Measurements from ENCODE around the gene THOC2.
"Not testable (repeated sequence)": the region's sequence is repeated elsewhere in the genome, so short reads cannot be mapped to it uniquely, and the experiment has no call there.

Gene THOC2

DNA sequence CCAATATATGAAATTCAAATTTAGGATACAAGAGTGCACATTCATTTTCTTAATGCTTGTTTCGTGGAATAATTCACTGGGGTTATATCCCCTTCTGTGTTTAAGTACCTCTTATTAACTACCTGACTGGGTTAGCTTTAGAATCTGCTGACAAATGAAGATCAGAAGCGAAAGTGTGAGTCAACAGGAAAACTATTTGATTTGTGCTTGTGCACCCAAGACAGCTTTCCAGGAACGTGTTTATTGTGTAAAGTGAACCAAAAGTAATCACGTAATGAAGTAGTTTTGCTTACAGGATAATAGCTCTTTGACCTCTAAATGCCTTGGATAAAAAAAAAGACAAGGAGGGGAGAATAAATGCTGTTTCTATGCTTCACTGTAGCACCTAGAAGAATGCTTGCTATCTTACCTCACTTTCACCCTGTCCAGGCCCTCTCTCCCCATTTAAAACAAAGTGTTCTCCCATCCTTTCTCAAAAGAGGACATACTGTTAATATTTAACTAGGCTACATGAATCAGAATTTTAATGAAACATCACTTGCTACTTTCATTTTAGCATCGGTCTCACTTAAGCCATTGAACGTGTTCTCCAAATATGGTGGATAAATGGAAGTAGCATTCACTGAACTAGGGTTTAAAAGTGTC lies 141.9 kb downstream of the THOC2 start:
- H3K4me1 ChIP-seq (ENCODE audit: control insufficient read depth in 1 of 2, insufficient read depth in 2 of 2, low read length in 2 of 2) = no peaks in the 10 kb centered on the region
- H3K27ac ChIP-seq (ENCODE audit: low read depth, low read length) = no peak overlapping the region
- H3K27me3 ChIP-seq (ENCODE audit: control insufficient read depth in 1 of 2, insufficient read depth in 2 of 2, low read length in 2 of 2) = no peaks in the 10 kb centered on the region

DNA sequence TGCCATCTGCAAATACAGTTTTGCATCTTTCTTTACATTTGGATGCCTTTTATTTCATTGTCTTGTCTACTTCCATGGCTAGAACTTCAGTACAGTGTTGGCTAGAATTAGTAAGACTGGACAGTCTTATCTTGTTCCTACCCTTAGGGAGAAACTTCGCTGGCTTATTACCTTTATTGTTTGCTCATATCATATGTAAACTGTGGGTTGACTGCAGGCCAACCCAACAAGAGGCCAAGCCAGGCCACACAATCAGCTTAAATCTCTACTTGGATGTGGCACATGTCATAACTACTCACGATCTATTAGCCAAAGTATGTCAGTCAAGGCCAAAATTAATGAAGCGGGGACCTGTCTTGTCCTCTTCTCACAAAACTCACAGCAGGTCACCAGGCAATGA lies 144.1 kb downstream of the THOC2 start:
- no peaks in the 10 kb centered on the region for H3K36me3 ChIP-seq (ENCODE audit: control insufficient read depth in 1 of 2, insufficient read depth in 2 of 2, low read length in 2 of 2)
- no peak overlapping the region for H3K27ac ChIP-seq (ENCODE audit: low read depth, low read length)
- no peak overlapping the region for H3K9ac ChIP-seq (ENCODE audit: low read depth in 1 of 2, low read length in 2 of 2)
- no peaks in the 10 kb centered on the region for H3K27me3 ChIP-seq (ENCODE audit: control insufficient read depth in 1 of 2, insufficient read depth in 2 of 2, low read length in 2 of 2)
- H3K4me3 ChIP-seq (ENCODE audit: low read depth in 1 of 2, low read length in 2 of 2) = no peak overlapping the region
- no peaks in the 10 kb centered on the region for H3K4me1 ChIP-seq (ENCODE audit: control insufficient read depth in 1 of 2, insufficient read depth in 2 of 2, low read length in 2 of 2)
- no peaks in the 10 kb centered on the region for H3K9me3 ChIP-seq (ENCODE audit: control insufficient read depth in 1 of 2, low read length in 2 of 2)

More for the DNA sequence above, 141.9 kb downstream of the THOC2 start:
- H3K9me3 ChIP-seq (ENCODE audit: control insufficient read depth in 1 of 2, low read length in 2 of 2) = no peaks in the 10 kb centered on the region
- H3K9ac ChIP-seq (ENCODE audit: low read depth in 1 of 2, low read length in 2 of 2) = no peak overlapping the region
- H3K36me3 ChIP-seq (ENCODE audit: control insufficient read depth in 1 of 2, insufficient read depth in 2 of 2, low read length in 2 of 2) = no peaks in the 10 kb centered on the region
- H3K4me3 ChIP-seq (ENCODE audit: low read depth in 1 of 2, low read length in 2 of 2) = no peak overlapping the region

DNA sequence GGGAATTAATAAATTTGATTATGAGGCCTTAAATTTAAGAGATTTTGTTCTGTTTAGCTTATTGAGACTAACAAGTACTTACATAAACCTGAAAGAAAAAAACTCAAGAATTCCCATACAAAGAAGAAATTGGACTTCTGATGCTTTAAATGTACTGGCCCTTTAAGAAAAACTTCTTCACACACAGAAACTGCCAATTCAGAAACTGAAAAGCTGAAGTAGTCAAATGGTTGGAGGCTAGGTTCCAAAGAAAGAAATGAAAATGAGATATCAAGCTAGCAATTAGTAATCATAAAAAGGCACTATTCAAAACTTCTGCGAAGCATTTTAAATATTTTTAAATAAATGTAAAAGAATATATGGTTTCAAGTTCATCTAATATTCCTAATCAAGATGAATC lies 151.3 kb downstream of the THOC2 start:
- Histone ChIP-seq H3K9me3 (ENCODE audit: control insufficient read depth in 1 of 2, low read length in 2 of 2) (no peaks in the 10 kb centered on the region), H3K9ac (ENCODE audit: low read depth in 1 of 2, low read length in 2 of 2) (no peak overlapping the region), H3K4me1 (ENCODE audit: control insufficient read depth in 1 of 2, insufficient read depth in 2 of 2, low read length in 2 of 2) (no peaks in the 10 kb centered on the region), H3K4me3 (ENCODE audit: low read depth in 1 of 2, low read length in 2 of 2) (no peak overlapping the region), H3K36me3 (ENCODE audit: control insufficient read depth in 1 of 2, insufficient read depth in 2 of 2, low read length in 2 of 2) (no peaks in the 10 kb centered on the region), H3K27ac (ENCODE audit: low read depth, low read length) (no peak overlapping the region), H3K27me3 (ENCODE audit: control insufficient read depth in 1 of 2, insufficient read depth in 2 of 2, low read length in 2 of 2) (no peaks in the 10 kb centered on the region)

DNA sequence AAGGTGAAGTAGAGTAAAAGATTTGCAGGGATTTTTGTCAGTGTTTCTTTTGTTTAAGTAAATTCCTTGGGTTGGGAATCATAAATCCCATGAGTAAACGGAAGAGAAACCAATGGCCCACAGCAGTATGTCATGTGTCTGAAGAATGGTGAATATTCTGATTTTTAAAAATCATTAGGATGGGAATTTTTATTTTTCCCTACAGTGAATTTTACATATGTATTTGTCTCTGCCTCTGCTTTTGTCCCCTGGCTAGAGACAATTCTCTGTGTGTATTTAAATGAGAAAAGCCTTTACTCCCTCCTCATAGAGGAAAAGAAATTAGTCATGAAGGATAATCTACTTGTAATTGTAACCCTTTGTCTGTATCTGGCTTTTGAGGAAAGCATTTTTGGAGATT lies 152.1 kb downstream of the THOC2 start:
- no peak overlapping the region for H3K4me3 ChIP-seq (ENCODE audit: low read depth in 1 of 2, low read length in 2 of 2)
- H3K27me3 ChIP-seq (ENCODE audit: control insufficient read depth in 1 of 2, insufficient read depth in 2 of 2, low read length in 2 of 2) = no peaks in the 10 kb centered on the region
- H3K4me1 ChIP-seq (ENCODE audit: control insufficient read depth in 1 of 2, insufficient read depth in 2 of 2, low read length in 2 of 2) = no peaks in the 10 kb centered on the region
- H3K9ac ChIP-seq (ENCODE audit: low read depth in 1 of 2, low read length in 2 of 2) = no peak overlapping the region
- no peaks in the 10 kb centered on the region for H3K9me3 ChIP-seq (ENCODE audit: control insufficient read depth in 1 of 2, low read length in 2 of 2)
- no peaks in the 10 kb centered on the region for H3K36me3 ChIP-seq (ENCODE audit: control insufficient read depth in 1 of 2, insufficient read depth in 2 of 2, low read length in 2 of 2)
- no peak overlapping the region for H3K27ac ChIP-seq (ENCODE audit: low read depth, low read length)

DNA sequence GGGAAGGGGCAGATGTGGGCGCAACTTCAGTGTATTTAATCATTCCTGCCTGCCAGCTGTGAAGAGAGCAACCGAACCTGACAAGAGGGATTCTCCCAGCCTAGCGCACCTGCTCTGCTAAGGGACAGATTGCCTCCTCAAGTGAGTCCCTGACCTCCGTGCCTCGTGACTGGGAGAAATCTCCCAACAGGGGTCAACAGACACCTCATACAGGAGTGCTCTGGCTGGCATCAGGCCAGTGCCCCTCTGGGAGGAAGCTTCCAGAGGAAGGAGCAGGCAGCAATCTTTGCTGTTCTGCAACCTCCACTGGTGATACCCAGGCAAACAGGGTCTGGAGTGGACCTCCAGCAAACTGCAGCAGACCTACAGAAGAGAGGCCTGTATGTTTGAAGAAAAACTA lies 158.8 kb downstream of the THOC2 start:
- H3K9ac ChIP-seq (ENCODE audit: low read depth in 1 of 2, low read length in 2 of 2); H3K27me3 ChIP-seq (ENCODE audit: control insufficient read depth in 1 of 2, insufficient read depth in 2 of 2, low read length in 2 of 2); H3K36me3 ChIP-seq (ENCODE audit: control insufficient read depth in 1 of 2, insufficient read depth in 2 of 2, low read length in 2 of 2); H3K4me1 ChIP-seq (ENCODE audit: control insufficient read depth in 1 of 2, insufficient read depth in 2 of 2, low read length in 2 of 2); H3K4me3 ChIP-seq (ENCODE audit: low read depth in 1 of 2, low read length in 2 of 2); H3K9me3 ChIP-seq (ENCODE audit: control insufficient read depth in 1 of 2, low read length in 2 of 2); H3K27ac ChIP-seq (ENCODE audit: low read depth, low read length): not testable (repeated sequence)

DNA sequence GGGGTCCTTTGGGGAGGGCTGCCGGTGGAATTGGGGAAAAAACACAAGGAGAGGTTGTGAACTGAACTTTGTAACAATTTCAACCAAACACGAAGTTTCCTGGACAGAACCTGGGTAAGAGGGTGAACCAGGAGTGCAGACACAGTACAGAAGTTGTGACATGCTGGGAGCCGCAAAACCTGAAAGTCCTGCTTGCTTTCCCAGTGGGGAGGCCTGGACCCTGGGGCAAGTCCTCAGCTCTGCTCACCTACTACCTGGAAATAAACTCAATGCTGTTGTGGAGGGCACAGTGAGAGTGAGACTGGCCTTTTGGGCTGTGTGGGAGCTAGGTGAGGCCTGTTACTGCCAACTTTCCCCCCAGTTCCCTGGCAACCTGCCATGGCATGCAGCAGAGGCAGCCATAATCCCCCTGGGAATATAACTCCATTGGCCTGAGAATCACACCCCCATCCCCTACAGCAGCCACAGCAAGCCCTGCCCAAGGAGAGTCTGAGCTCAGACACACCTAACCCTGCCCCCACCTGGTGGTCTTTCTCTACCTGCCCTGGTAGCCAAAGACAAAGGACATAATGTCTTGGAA lies 162.8 kb downstream of the THOC2 start:
- no peaks in the 10 kb centered on the region for H3K9me3 ChIP-seq (ENCODE audit: control insufficient read depth in 1 of 2, low read length in 2 of 2)

DNA sequence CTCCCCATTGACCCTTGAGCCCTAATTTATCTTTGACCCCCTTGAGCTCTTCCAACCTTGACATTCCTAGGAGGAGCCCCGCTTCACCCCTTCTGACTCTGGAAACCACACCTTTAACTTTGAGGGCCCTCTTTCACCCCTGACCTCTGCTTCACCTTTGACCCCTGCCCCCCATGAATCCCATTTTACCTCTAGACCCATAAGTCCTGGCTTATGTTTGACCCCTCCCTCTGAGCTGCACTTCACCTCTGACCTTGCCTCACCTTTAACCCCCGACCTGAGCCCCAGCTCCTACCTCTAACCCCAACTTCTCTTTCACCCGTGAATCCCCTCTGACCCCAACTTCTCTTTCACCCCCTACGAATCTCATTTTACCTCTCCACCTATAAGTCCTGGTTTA lies 169.7 kb downstream of the THOC2 start:
- Histone ChIP-seq H3K27ac (ENCODE audit: low read depth, low read length) (no peak overlapping the region), H3K36me3 (ENCODE audit: control insufficient read depth in 1 of 2, insufficient read depth in 2 of 2, low read length in 2 of 2) (no peaks in the 10 kb centered on the region), H3K9ac (ENCODE audit: low read depth in 1 of 2, low read length in 2 of 2) (no peak overlapping the region), H3K9me3 (ENCODE audit: control insufficient read depth in 1 of 2, low read length in 2 of 2) (no peaks in the 10 kb centered on the region), H3K4me3 (ENCODE audit: low read depth in 1 of 2, low read length in 2 of 2) (no peak overlapping the region), H3K27me3 (ENCODE audit: control insufficient read depth in 1 of 2, insufficient read depth in 2 of 2, low read length in 2 of 2) (no peaks in the 10 kb centered on the region), H3K4me1 (ENCODE audit: control insufficient read depth in 1 of 2, insufficient read depth in 2 of 2, low read length in 2 of 2) (no peaks in the 10 kb centered on the region)

More for the DNA sequence above, 162.8 kb downstream of the THOC2 start:
- no peak overlapping the region for H3K27ac ChIP-seq (ENCODE audit: low read depth, low read length)
- H3K4me3 ChIP-seq (ENCODE audit: low read depth in 1 of 2, low read length in 2 of 2) = no peak overlapping the region
- no peaks in the 10 kb centered on the region for H3K4me1 ChIP-seq (ENCODE audit: control insufficient read depth in 1 of 2, insufficient read depth in 2 of 2, low read length in 2 of 2)
- H3K36me3 ChIP-seq (ENCODE audit: control insufficient read depth in 1 of 2, insufficient read depth in 2 of 2, low read length in 2 of 2) = no peaks in the 10 kb centered on the region
- H3K9ac ChIP-seq (ENCODE audit: low read depth in 1 of 2, low read length in 2 of 2) = no peak overlapping the region
- H3K27me3 ChIP-seq (ENCODE audit: control insufficient read depth in 1 of 2, insufficient read depth in 2 of 2, low read length in 2 of 2) = no peaks in the 10 kb centered on the region

DNA sequence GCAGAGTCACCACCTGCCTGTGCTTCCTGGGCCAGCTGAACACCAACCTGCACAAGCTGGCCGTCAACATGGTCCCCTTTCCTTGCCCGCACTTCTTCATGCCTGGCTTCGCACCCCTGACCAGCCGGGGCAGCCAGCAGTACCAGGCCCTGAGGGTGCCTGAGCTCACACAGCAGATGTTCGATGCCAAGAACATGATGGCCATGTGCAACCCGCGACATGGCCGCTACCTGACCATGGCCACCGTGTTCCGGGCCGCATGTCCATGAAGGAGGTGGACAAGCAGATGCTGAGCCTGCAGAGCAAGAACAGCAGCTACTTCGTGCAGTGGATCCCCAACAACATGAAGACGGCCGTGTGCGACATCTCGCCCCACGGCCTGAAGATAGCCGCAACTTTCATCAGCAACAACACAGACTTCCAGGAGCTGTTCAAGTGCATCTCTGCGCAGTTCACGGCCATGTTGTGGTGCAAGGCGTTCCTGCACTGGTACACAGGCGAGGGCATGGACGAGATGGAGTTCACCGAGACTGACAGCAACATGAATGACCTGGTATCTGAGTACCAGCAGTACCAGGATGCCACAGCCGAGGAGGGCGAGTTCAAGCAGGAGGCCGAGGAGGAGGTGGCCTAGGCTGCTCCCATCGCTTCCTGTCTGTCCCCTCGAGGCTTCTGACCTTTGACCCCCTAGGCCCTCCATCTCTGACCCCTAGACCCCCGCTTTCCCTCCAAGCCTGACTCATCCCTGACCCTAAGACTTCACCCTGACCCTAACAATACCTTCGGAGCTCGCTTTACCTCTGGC lies 170.3 kb downstream of the THOC2 start:
- Histone ChIP-seq H3K9ac (ENCODE audit: low read depth in 1 of 2, low read length in 2 of 2) (no peak overlapping the region), H3K27me3 (ENCODE audit: control insufficient read depth in 1 of 2, insufficient read depth in 2 of 2, low read length in 2 of 2) (no peaks in the 10 kb centered on the region), H3K9me3 (ENCODE audit: control insufficient read depth in 1 of 2, low read length in 2 of 2) (no peaks in the 10 kb centered on the region), H3K36me3 (ENCODE audit: control insufficient read depth in 1 of 2, insufficient read depth in 2 of 2, low read length in 2 of 2) (no peaks in the 10 kb centered on the region), H3K4me1 (ENCODE audit: control insufficient read depth in 1 of 2, insufficient read depth in 2 of 2, low read length in 2 of 2) (no peaks in the 10 kb centered on the region), H3K27ac (ENCODE audit: low read depth, low read length) (no peak overlapping the region), H3K4me3 (ENCODE audit: low read depth in 1 of 2, low read length in 2 of 2) (no peak overlapping the region)

DNA sequence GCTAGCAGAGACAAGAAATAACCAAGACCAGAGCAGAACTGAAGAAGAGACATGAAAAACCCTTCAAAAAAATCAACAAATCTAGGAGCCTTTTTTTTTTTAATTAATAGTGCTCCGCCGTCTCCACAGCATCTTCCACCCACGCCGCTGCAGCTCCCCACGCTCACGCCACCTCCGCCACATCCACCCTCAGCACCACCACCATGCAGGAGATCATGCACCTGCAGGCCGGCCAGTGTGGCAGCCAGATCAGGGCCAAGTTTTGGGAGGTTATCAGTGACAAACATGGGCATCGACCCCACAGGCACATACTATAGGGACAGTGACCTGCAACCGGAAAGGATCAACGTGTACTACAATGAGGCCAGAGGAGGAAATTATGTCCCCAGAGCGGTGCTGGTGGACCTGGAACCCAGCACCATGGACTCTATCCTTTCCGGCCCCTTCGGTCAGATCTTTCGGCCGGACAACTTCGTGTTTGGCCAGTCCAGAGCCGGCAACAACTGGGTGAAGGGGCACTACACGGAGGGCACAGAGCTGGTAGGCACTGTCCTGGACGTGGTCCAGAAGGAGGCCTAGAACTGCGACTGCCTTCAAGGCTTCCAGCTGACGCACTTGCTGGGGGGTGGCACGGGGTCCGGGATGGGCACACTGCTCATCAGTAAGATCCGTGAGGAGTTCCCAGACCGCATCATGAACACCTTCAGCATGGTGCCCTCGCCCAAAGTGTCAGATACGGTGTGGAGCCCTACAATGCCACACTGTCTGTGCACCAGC lies 171.2 kb downstream of the THOC2 start:
- Histone ChIP-seq H3K4me3 (ENCODE audit: low read depth in 1 of 2, low read length in 2 of 2) (no peak overlapping the region), H3K9me3 (ENCODE audit: control insufficient read depth in 1 of 2, low read length in 2 of 2) (no peaks in the 10 kb centered on the region), H3K27me3 (ENCODE audit: control insufficient read depth in 1 of 2, insufficient read depth in 2 of 2, low read length in 2 of 2) (no peaks in the 10 kb centered on the region)

DNA sequence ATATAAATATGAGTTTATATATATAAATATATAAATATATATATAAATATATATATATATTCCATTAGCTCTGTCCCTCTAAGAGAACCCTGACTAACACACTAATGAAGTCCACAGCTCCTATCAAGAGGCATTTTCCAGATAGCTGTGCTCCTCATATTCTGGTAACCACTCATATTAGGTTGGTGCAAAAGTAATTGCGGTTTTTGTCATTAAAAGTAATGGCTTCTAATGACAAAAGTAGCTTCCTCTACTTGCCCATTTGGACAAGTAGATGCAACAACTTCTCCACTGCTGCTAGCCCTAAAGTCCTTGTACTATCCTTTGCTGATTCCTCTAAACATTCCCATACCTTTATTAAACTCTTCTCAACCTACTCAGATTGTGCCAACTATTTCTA lies 182.0 kb downstream of the THOC2 start:
- Histone ChIP-seq H3K27me3 (ENCODE audit: control insufficient read depth in 1 of 2, insufficient read depth in 2 of 2, low read length in 2 of 2) (no peaks in the 10 kb centered on the region), H3K9ac (ENCODE audit: low read depth in 1 of 2, low read length in 2 of 2) (no peak overlapping the region), H3K4me1 (ENCODE audit: control insufficient read depth in 1 of 2, insufficient read depth in 2 of 2, low read length in 2 of 2) (no peaks in the 10 kb centered on the region), H3K4me3 (ENCODE audit: low read depth in 1 of 2, low read length in 2 of 2) (no peak overlapping the region), H3K36me3 (ENCODE audit: control insufficient read depth in 1 of 2, insufficient read depth in 2 of 2, low read length in 2 of 2) (no peaks in the 10 kb centered on the region), H3K27ac (ENCODE audit: low read depth, low read length) (no peak overlapping the region), H3K9me3 (ENCODE audit: control insufficient read depth in 1 of 2, low read length in 2 of 2) (no peaks in the 10 kb centered on the region)

More for the DNA sequence above, 171.2 kb downstream of the THOC2 start:
- Histone ChIP-seq H3K27ac (ENCODE audit: low read depth, low read length) (no peak overlapping the region), H3K4me1 (ENCODE audit: control insufficient read depth in 1 of 2, insufficient read depth in 2 of 2, low read length in 2 of 2) (no peaks in the 10 kb centered on the region), H3K9ac (ENCODE audit: low read depth in 1 of 2, low read length in 2 of 2) (no peak overlapping the region), H3K36me3 (ENCODE audit: control insufficient read depth in 1 of 2, insufficient read depth in 2 of 2, low read length in 2 of 2) (no peaks in the 10 kb centered on the region)
